Mesenteric fat pad (tissue), 1 donor: ENCODE results near the gene LRRC4C. TPM values are rescaled to one million over a fixed set of nuclear protein-coding genes. Genes with fewer than 3 reads are reported as not detected.

Experiments
- DNase-seq: peaks from one replicate; pipeline ENCODE4 v3.0.0-alpha.2; 2020; ENCODE audit warnings: low spot score
- long read RNA-seq: library from polyadenylated mRNA; unstranded; transcript quantifications from one replicate; pipeline ENCODE4 v2.0.0, GENCODE V29; 2020
- total RNA-seq: library from RNA; stranded (reverse); fragmentation: NEBNext Ultra II Directional; extraction: Animal tissue kit (Norgen Biotek cat#: 25700); gene quantifications from one replicate; pipeline ENCODE4 v1.2.1, GENCODE V29; 2021
- donor health status: DM: yes; HTN: yes; CAD: no.

The LRRC4C gene
- total RNA-seq = 1.5 TPM
- long read RNA-seq, partial matches to known transcripts = 0 of 1 reads
- long read RNA-seq, other reads (novel, unspliced or antisense) = 1 of 1 reads

GRCh38 chr11:41459465-41460401 lies at the start of gene LRRC4C:
LRRC4C (minus strand) TSS chr11:41459652.
- no peak for DNase-seq

DNA sequence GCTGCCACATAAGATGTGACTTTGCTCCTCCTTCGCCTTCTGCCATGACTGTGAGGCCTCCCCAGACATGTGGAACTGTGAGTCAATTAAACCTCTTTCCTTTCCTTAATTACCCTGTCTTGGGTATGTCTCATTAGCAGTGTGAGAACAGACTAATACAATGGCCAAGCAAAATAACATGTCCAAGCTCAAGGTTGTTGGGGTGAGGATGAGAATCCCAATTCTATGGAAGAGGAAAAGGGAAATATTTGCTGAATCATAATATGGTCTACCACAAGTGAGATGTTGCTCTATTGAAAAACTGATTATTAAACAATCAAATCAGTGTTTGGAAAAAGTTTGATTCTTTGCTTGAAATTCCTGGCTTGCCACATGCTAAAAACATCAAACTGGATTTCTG lies 48.7 kb upstream of the LRRC4C start:
- no peak for DNase-seq

DNA sequence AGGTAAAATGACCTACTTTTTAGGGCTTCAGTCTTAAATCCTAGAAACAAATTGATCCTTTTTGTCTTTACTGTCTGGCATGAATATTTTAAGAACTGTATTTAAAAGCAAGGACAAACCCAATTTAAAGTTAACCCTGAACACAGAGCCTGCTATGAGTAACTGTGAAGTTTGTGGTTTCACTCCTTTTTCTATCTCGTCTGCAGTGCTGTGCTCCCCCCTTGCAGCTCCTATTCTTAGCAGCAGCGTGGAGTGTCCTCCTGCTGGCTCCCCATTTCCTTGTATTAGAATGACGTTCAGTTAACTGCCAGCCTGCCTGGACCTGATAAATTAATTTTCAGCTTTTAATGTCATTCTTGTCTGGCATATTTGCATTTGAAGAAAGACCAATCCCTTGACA lies 40.0 kb upstream of the LRRC4C start:
- DNase-seq = no peak

GRCh38 chr11:41498726-41499125 lies 39.3 kb upstream of the LRRC4C start:
- no peak for DNase-seq

DNA sequence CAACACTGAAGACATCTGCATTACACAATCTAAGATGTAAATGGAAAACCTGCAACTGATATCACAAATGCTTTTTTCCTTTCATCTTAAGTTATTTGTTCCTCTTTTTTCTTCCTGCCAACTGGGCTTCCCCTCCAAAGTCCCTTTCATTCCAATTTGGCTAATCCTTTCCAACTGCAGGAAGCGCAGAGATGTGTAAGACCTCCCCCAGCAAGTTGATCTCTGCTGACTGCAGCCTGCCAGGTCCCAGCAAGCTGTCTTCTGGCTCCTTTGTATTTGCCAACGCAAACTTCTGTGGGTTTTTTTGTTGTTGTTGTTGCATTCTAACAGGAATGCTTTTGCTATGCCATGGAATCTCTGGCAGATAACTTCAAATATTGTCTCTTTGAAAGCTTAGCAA lies 38.5 kb upstream of the LRRC4C start:
- DNase-seq = no peak

GRCh38 chr11:41494716-41495115 lies 35.3 kb upstream of the LRRC4C start:
- DNase-seq = no peak

GRCh38 chr11:41486424-41486823 lies 27.0 kb upstream of the LRRC4C start:
- no peak for DNase-seq

DNA sequence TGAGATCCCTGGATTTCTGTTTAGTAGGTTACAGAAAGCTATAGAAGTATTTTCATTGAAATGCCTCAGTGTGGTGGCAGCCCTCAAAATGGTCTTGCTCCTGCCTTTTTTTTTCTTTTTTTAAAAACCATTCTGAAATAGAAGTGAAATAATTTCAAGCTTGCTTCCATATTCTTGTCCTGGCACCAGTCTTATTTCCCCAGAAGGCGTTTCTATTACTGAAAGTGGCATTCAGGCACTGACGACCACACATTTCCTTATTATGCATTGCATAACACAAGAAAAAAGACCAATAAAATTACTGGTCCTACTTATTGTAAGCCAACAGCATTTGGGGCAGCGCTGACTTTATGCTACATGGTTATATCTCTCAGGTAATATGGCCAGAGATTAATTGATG lies 24.5 kb upstream of the LRRC4C start:
- no peak for DNase-seq

GRCh38 chr11:41479179-41479578 lies 19.7 kb upstream of the LRRC4C start:
- no peak for DNase-seq

DNA sequence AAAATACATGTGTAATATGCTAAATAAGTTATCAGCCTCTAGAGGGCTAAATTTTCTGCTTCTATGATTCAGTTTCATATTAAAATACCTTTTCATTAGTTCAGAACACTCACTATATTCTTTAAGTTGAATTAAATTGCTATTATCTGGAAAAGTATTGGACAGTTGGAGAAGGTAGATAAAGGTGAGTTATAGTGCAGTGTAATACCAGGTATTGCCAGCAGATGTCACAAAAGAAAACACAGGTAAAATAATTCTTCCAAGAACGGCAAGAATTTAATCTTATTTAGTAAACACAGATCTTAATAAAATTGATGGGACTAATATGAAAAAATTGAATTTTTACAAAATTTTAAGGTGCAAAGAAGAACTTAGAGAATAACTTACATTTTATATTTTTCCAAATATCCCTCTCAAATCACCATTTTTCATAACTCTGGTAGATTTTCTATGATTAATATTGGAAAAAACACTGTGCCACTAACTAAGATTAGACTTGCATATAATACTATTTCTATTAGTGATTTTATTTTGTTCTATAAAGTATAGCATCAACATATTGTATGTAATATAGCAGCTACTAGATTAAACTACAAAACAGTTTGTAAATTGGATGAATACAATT lies 1.7 kb upstream of the LRRC4C start:
- no peak for DNase-seq

GRCh38 chr11:41458641-41459040 lies 811 bp downstream of the LRRC4C start:
- no peak for DNase-seq

DNA sequence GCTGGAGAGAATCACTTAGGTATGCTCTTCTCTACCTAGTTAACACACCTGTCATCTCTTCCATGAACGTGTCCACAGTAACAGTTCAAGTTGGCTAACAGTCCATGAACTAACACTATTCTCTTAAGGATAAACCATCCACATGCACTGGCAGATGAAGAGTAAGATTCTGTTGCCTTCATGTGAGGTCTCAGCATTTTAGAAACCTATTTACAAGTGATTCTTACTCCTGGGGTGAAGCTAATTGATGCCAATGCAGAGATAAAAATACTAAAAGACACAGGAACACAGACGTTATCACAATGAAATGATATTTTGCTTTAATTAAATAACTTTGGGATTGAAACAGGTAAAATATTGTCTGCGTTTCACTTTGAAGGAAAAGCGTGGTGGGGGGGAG lies 1.3 kb downstream of the LRRC4C start:
- no peak for DNase-seq

- no peak for DNase-seq
Observed at GRCh38 chr11:41457216-41458014, 2.0 kb downstream of the LRRC4C start.

GRCh38 chr11:41456269-41456668 lies 3.2 kb downstream of the LRRC4C start:
- no peak for DNase-seq

DNA sequence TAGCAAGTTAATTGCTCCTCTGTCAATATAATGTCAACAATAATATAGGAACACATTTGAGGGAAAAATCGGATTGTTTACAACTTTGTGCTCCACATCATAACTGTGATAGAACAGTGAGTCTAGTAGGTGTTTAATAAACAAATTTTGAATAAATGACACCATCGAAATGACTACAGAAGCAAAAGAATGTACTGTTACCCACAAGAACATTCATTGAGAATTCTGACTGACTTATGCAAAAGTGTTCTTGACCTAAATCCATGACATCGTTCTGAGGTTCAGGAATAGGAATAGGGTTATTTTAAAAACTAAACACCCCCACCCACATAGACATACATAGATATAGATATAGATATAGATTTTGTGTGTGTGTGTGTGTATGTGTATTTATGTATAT lies 8.4 kb downstream of the LRRC4C start:
- no peak for DNase-seq

DNA sequence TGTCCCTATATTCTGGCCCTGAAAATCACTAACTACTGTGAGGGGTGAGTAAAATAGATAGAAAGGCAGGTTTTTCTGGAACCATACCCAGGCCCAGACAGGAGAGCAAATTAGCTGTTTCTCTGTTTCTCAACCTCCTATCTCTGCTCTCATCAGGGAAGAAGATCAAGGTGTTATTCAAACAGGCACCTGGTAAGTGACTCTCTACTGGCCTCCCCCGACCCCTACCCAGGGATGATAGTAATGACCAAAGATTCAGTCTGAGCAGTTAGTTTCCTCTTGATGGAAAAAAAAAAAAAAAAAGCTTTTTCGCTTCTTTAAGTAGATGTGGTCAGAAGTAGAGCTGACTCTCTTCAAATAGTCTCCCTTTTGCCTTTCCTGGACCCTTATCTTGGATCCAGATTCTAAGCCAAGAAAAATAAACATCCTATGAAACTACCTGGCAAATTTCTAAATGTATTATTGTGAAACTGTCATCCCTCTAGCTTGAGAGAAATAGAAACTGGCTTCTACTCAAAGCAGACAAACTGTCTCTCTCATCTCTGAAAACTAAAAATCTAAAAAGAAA lies 9.9 kb downstream of the LRRC4C start:
- DNase-seq = no peak

GRCh38 chr11:41446566-41446965 lies 12.9 kb downstream of the LRRC4C start:
- no peak for DNase-seq

DNA sequence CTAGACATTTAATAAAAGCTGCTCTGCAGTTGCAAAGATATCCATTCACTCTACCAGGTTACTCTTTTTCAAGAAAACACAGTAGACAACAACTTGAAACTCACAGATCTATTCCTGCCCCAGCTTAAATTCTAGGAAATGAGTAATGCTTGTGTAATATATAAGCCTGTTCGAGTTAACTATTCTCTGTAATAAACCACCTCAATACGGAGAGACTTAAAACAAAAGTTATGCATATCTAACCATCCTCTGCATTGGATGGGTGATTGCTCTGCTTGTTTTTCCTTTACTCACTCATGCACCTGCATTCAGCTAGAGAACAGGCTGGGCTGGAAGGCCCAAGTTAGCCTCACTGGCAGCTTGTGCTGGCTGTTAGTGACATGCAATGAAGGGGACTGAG lies 13.3 kb downstream of the LRRC4C start:
- DNase-seq = no peak

DNA sequence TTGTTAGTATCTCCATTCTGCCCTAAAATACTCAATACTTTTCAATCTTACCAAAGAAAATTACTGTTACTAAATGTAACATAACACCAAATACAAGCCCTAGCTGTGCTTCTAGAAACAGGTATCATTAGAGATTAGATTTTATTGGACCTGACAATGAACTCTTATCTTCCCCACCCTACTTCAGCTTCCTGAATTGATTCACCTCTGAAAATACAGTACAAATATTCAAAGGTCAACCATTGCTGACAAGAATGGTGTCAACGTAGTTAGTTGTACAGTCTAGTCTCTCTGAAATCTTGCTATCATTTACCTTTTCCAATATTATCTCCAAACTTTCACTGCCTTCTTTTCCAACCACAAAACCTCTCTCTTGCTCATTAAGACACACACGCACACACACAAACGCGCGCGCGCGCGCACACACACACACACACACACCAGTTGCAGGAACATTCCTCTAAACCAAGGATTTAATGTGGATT lies 22.4 kb downstream of the LRRC4C start:
- DNase-seq = no peak

GRCh38 chr11:41435531-41435930 lies 23.9 kb downstream of the LRRC4C start:
- DNase-seq = no peak

DNA sequence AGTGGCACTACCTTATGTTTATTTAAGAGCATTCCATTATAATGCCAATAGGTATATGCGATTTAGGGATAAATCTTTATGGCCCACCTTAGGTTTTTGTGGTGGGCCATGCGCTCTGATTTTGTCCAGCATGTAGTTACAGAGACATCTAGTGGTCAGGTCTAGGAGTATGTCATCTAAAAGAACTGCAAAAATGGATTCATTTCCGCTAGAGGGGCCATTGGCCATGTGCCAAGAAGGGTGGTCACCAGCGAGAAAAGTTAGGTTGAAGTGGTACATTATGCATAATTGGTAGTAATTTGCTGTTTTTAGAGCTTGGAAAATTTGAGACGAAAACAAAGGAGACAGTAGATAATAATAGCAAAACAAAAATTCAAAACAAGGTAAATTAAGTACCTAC lies 27.7 kb downstream of the LRRC4C start:
- DNase-seq = no peak
